K562 (cell line): ENCODE data around the gene CD34. TPM values are rescaled to one million over a fixed set of nuclear protein-coding genes. Genes with fewer than 3 reads are reported as not detected.

Source experiments
- ASH1L ChIP-seq: fragments of 450-650 bp; IDR thresholded peaks from 2 replicates; pipeline ENCODE4 v1.6.1; 2018; ENCODE audit warnings: borderline replicate concordance, mild to moderate bottlenecking, low read depth; ENCODE audit not compliant: partially characterized antibody
- CAMTA2 ChIP-seq: fragments of 250-450 bp; sonication (Bioruptor Pico); conservative IDR thresholded peaks from 2 replicates; pipeline ENCODE4 v1.5.1; 2022
- HSF4 ChIP-seq: fragments of 250-450 bp; sonication (Bioruptor Pico); IDR thresholded peaks from 2 replicates; pipeline ENCODE4 v2.1.2; 2022; ENCODE audit warnings: mild to moderate bottlenecking, moderate library complexity, borderline replicate concordance
- JUN ChIP-seq, 2 experiments: sonication (generic) in 1 of 2; formaldehyde crosslinking in 1 of 2; IDR thresholded peaks; 2 replicates each; pipeline versions ENCODE4 v1.6.1 to v1.8.0; 2012 to 2022; ENCODE audit warnings: borderline replicate concordance in 2 of 2, mild to moderate bottlenecking in 2 of 2, improper control_type of control experiment in 1 of 2, low read depth in 1 of 2, low read length in 1 of 2, missing genetic modification reagents in 1 of 2
- LCOR ChIP-seq: sonication (generic); formaldehyde crosslinking; IDR thresholded peaks from 2 replicates; pipeline ENCODE4 v1.8.0; 2022; ENCODE audit warnings: mild to moderate bottlenecking, missing genetic modification reagents
- MAX ChIP-seq: sonication (generic); formaldehyde crosslinking; IDR thresholded peaks from 2 replicates; pipeline ENCODE4 v1.9.0; 2022; ENCODE audit warnings: mild to moderate bottlenecking, missing genetic modification reagents
- MCM5 ChIP-seq: fragments of 450-650 bp; IDR thresholded peaks from 2 replicates; pipeline ENCODE4 v1.6.1; 2016; ENCODE audit warnings: low read depth
- NONO ChIP-seq, 2 experiments: fragments of 200-400 bp in 1 of 2; fragments of 450-650 bp in 1 of 2; formaldehyde crosslinking in 1 of 2; IDR thresholded peaks; 2 replicates each; pipeline ENCODE4 v1.6.1; 2017; ENCODE audit warnings: low read depth in 2 of 2, mild to moderate bottlenecking in 2 of 2, moderate library complexity in 2 of 2, low read length in 1 of 2
- OTX1 ChIP-seq: fragments of 450-650 bp; formaldehyde crosslinking; IDR thresholded peaks from 2 replicates; pipeline ENCODE4 v1.4.0; 2022; ENCODE audit warnings: mild to moderate bottlenecking
- PRPF4 ChIP-seq: fragments of 200-400 bp; formaldehyde crosslinking; IDR thresholded peaks from one replicate; pipeline ENCODE4 v1.6.1; 2017; ENCODE audit warnings: low read length, low read depth, mild to moderate bottlenecking; ENCODE audit not compliant: insufficient read depth, poor library complexity, severe bottlenecking
- RBM22 ChIP-seq: fragments of 200-400 bp; formaldehyde crosslinking; IDR thresholded peaks from 2 replicates; pipeline ENCODE4 v1.6.1; 2018; ENCODE audit warnings: low read length, low read depth; ENCODE audit not compliant: poor library complexity, severe bottlenecking
- SRSF3 ChIP-seq: fragments of 200-400 bp; formaldehyde crosslinking; IDR thresholded peaks from 2 replicates; pipeline ENCODE4 v1.6.1; 2016; ENCODE audit warnings: mild to moderate bottlenecking, low read length, moderate library complexity; ENCODE audit not compliant: insufficient read depth
- TCF7L2 ChIP-seq: fragments of 150-350 bp; IDR thresholded peaks from 2 replicates; pipeline ENCODE4 v1.6.1; 2016; ENCODE audit warnings: low read depth, mild to moderate bottlenecking, low read length, moderate library complexity
- THRAP3 ChIP-seq: fragments of 450-650 bp; IDR thresholded peaks from 2 replicates; pipeline ENCODE4 v1.6.1; 2016; ENCODE audit warnings: mild to moderate bottlenecking, inconsistent platforms, borderline replicate concordance
- ZKSCAN1 ChIP-seq: fragments of 150-350 bp; IDR thresholded peaks from 2 replicates; pipeline ENCODE4 v1.6.1; 2016; ENCODE audit warnings: low read depth, low read length
- ZSCAN32 ChIP-seq: fragments of 450-650 bp; formaldehyde crosslinking; IDR thresholded peaks from 2 replicates; pipeline ENCODE4 v1.4.0; 2020; ENCODE audit warnings: mild to moderate bottlenecking, moderate library complexity
- polyA plus RNA-seq, 8 experiments: library from polyadenylated mRNA; depleted of rRNA in 4 of 8; stranded (reverse) in 5 of 8; unstranded in 3 of 8; fragments of >200 nt; fragmentation: Nextera tagmentation in 2 of 8; fragmentation: Illumina TruSeq in 1 of 8; extraction: Ambion mirVana in 2 of 8; extraction: Trizol in 1 of 8; gene quantifications; 2 replicates each; pipeline versions ENCODE4 v1.2.1 to v1.2.3, GENCODE V29; 2011 to 2014; ENCODE audit warnings: inconsistent platforms in 1 of 8, missing spikeins in 1 of 8
- total RNA-seq, 7 experiments: library from RNA; depleted of rRNA in 6 of 7; stranded (reverse); fragments of >200 nt in 6 of 7; fragmentation: Illumina TruSeq in 2 of 7; extraction: Trizol in 2 of 7; gene quantifications; 2 replicates each; pipeline versions ENCODE4 v1.2.1 to v1.2.3, GENCODE V29; 2011 to 2021; ENCODE audit warnings: low replicate concordance in 1 of 7
- TF ChIP-seq, protein P1 (sequence below): fragments of 150-350 bp; IDR thresholded peaks from 2 replicates; pipeline ENCODE4 v1.6.1; 2014; ENCODE audit warnings: low read depth, mild to moderate bottlenecking, low read length, borderline replicate concordance

Gene CD34
- total and polyA plus RNA-seq, 9 of the 15 experiments (the other 6 are each of a cell fraction or from before 2014, with no cell fraction given): not detected

DNA sequence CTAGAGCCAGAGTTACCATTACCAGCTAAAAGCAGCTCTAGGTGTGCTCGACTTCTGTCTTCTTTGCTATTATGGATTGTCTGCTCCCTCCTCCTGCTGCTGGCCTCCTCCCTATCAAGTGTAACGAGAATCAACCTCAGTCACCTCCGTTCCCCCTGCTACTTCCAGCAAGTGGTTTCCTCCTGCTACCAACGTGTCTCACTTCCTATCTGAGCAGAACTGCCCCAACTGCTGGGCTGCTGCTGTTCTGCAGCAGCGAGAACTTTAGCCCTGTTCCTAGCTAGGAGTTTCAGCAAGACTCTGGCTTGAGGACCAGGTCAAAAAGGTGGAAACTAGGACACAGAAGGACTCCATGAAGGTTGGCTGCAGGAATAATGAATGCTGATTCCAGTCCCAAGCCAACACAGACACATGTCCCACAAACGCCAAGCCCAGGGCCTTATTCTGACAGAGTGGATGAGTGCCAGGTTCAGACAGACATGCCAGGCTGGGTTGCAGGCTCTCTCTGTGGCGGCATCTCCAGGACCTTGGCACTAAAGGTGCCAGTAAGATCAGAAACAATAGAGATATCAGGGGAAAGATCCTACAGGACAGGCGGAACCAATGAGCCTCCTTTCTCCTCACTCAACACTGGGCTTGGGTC is 46.9 kb downstream of the CD34 start (continued):
- TF ChIP-seq, protein P1, sequence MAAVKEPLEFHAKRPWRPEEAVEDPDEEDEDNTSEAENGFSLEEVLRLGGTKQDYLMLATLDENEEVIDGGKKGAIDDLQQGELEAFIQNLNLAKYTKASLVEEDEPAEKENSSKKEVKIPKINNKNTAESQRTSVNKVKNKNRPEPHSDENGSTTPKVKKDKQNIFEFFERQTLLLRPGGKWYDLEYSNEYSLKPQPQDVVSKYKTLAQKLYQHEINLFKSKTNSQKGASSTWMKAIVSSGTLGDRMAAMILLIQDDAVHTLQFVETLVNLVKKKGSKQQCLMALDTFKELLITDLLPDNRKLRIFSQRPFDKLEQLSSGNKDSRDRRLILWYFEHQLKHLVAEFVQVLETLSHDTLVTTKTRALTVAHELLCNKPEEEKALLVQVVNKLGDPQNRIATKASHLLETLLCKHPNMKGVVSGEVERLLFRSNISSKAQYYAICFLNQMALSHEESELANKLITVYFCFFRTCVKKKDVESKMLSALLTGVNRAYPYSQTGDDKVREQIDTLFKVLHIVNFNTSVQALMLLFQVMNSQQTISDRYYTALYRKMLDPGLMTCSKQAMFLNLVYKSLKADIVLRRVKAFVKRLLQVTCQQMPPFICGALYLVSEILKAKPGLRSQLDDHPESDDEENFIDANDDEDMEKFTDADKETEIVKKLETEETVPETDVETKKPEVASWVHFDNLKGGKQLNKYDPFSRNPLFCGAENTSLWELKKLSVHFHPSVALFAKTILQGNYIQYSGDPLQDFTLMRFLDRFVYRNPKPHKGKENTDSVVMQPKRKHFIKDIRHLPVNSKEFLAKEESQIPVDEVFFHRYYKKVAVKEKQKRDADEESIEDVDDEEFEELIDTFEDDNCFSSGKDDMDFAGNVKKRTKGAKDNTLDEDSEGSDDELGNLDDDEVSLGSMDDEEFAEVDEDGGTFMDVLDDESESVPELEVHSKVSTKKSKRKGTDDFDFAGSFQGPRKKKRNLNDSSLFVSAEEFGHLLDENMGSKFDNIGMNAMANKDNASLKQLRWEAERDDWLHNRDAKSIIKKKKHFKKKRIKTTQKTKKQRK: no peak
- TF ChIP-seq CAMTA2 (CRISPR knock-in tag): no peak
- TF ChIP-seq NONO (IDR thresholded peaks at IDR 0.05; ENCODE audit: low read depth in 2 of 2, low read length in 1 of 2): no peak
- no peak for TF ChIP-seq OTX1 (CRISPR knock-in tag)
- TF ChIP-seq PRPF4: no peak
- no peak for TF ChIP-seq ZKSCAN1
- no peak for TF ChIP-seq THRAP3
- no peak for TF ChIP-seq JUN (IDR thresholded peaks at IDR 0.05; ENCODE audit: borderline replicate concordance, low read depth, low read length)
- TF ChIP-seq JUN (CRISPR knock-in tag; IDR thresholded peaks at IDR 0.05; ENCODE audit: borderline replicate concordance): no peak
- no peak for TF ChIP-seq LCOR
- 0 out of 2 replicates have a peak, but pooled peaks have one; percentile 26 for TF ChIP-seq TCF7L2
- TF ChIP-seq ZSCAN32: no peak
- no peak for TF ChIP-seq RBM22
- TF ChIP-seq HSF4 (CRISPR knock-in tag): no peak
- no peak for TF ChIP-seq MCM5
- TF ChIP-seq MAX (CRISPR knock-in tag): no peak
- TF ChIP-seq ASH1L: no peak
- no peak for TF ChIP-seq SRSF3
